Measurements from ENCODE around the gene ARHGAP45. TPM values are rescaled to one million over a fixed set of nuclear protein-coding genes. Genes with fewer than 3 reads are reported as not detected.

ARHGAP45 gene
- total and polyA plus RNA-seq, 2 experiments from 2014 or later: 24.7 to 71.8 TPM

DNA sequence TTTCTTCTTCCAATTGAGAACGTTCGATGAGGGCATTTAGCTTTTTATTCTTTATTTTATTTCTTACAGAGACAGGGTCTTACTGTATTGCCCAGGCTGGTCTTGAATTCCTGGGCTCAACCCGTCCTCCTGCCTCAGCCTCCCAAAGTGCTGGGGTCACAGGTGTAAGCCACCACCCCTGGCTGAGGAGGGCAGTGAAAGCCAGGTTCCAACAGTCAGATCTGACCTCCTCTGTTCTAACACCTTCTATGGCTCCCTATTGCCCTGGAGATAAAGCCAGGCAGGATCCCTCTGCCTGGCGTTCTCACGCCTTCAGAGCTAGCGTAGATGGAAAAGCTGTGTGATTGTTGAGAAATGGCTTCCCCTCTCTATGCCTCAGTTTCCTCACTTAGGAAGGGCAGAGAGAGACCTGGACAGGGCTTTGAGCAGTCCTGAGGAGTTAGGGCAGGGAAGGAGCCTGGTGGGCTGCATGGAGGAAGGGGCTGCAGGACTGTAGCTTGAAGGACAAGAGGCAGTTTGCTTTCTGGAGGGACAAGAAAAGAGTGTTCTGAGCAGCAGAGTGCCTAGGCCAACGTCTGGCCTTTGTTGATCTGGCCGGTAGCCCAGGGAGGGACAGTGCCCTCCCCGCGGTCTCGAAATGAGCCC lies 5.5 kb downstream of the ARHGAP45 start:
- peak overlapping the region; percentile 82 for H3K4me3 Mint-ChIP-seq
- H3K9me3 Mint-ChIP-seq: no peaks in the 10 kb centered on the region
- H3F3A ChIP-seq (replicated peaks; ENCODE audit: low read depth): peaks cover 16% of the 10 kb centered on the region
- peaks cover 15% of the 10 kb centered on the region for H3K27me3 Mint-ChIP-seq (ENCODE audit: insufficient read depth, low read depth, poor library complexity)
- H3K4me1 ChIP-seq (ENCODE audit: insufficient read depth): no peaks in the 10 kb centered on the region; the same call in 1 of the 2 replicates
- ATAC-seq (no peak), DNase-seq (ENCODE audit: low spot score) (no peak)
- 0 out of 2 replicates have a peak, but pooled peaks cover 4% of the 10 kb centered on the region for H3K79me2 ChIP-seq (replicated peaks; ENCODE audit: insufficient read depth)
- H3K27ac ChIP-seq (ENCODE audit: low read depth): no peak overlapping the region
- H3K27ac Mint-ChIP-seq: no peak overlapping the region
- 0 out of 2 replicates have a peak, but pooled peaks cover 5% of the 10 kb centered on the region for H3K27me3 ChIP-seq (ENCODE audit: insufficient read depth)
- no peak overlapping the region for H3K4me2 ChIP-seq
- H3K36me3 Mint-ChIP-seq (ENCODE audit: low read depth): peaks cover 22% of the 10 kb centered on the region
- 0 out of 2 replicates have a peak, but pooled peaks cover 3% of the 10 kb centered on the region for H4K20me1 ChIP-seq (replicated peaks; ENCODE audit: insufficient read depth)
- peaks cover 11% of the 10 kb centered on the region; the same call in 2 of the 3 replicates for H3K4me1 Mint-ChIP-seq
- no peaks in the 10 kb centered on the region for H3K9me2 ChIP-seq (ENCODE audit: insufficient read depth)
- H3K4me3 ChIP-seq: peak overlapping the region; percentile 63; the same call in 1 of the 2 replicates
- no peak overlapping the region for H2AFZ ChIP-seq
- peaks cover 4% of the 10 kb centered on the region; the same call in 1 of the 2 replicates for H3K36me3 ChIP-seq (ENCODE audit: insufficient read depth)
- TF ChIP-seq POLR2AphosphoS5 (IDR thresholded peaks at IDR 0.05; ENCODE audit: low read depth) (no peak), ZNF331 (CRISPR knock-in tag; IDR thresholded peaks at IDR 0.05; ENCODE audit: low read depth) (no peak)
- TF ChIP-seq, protein P1, sequence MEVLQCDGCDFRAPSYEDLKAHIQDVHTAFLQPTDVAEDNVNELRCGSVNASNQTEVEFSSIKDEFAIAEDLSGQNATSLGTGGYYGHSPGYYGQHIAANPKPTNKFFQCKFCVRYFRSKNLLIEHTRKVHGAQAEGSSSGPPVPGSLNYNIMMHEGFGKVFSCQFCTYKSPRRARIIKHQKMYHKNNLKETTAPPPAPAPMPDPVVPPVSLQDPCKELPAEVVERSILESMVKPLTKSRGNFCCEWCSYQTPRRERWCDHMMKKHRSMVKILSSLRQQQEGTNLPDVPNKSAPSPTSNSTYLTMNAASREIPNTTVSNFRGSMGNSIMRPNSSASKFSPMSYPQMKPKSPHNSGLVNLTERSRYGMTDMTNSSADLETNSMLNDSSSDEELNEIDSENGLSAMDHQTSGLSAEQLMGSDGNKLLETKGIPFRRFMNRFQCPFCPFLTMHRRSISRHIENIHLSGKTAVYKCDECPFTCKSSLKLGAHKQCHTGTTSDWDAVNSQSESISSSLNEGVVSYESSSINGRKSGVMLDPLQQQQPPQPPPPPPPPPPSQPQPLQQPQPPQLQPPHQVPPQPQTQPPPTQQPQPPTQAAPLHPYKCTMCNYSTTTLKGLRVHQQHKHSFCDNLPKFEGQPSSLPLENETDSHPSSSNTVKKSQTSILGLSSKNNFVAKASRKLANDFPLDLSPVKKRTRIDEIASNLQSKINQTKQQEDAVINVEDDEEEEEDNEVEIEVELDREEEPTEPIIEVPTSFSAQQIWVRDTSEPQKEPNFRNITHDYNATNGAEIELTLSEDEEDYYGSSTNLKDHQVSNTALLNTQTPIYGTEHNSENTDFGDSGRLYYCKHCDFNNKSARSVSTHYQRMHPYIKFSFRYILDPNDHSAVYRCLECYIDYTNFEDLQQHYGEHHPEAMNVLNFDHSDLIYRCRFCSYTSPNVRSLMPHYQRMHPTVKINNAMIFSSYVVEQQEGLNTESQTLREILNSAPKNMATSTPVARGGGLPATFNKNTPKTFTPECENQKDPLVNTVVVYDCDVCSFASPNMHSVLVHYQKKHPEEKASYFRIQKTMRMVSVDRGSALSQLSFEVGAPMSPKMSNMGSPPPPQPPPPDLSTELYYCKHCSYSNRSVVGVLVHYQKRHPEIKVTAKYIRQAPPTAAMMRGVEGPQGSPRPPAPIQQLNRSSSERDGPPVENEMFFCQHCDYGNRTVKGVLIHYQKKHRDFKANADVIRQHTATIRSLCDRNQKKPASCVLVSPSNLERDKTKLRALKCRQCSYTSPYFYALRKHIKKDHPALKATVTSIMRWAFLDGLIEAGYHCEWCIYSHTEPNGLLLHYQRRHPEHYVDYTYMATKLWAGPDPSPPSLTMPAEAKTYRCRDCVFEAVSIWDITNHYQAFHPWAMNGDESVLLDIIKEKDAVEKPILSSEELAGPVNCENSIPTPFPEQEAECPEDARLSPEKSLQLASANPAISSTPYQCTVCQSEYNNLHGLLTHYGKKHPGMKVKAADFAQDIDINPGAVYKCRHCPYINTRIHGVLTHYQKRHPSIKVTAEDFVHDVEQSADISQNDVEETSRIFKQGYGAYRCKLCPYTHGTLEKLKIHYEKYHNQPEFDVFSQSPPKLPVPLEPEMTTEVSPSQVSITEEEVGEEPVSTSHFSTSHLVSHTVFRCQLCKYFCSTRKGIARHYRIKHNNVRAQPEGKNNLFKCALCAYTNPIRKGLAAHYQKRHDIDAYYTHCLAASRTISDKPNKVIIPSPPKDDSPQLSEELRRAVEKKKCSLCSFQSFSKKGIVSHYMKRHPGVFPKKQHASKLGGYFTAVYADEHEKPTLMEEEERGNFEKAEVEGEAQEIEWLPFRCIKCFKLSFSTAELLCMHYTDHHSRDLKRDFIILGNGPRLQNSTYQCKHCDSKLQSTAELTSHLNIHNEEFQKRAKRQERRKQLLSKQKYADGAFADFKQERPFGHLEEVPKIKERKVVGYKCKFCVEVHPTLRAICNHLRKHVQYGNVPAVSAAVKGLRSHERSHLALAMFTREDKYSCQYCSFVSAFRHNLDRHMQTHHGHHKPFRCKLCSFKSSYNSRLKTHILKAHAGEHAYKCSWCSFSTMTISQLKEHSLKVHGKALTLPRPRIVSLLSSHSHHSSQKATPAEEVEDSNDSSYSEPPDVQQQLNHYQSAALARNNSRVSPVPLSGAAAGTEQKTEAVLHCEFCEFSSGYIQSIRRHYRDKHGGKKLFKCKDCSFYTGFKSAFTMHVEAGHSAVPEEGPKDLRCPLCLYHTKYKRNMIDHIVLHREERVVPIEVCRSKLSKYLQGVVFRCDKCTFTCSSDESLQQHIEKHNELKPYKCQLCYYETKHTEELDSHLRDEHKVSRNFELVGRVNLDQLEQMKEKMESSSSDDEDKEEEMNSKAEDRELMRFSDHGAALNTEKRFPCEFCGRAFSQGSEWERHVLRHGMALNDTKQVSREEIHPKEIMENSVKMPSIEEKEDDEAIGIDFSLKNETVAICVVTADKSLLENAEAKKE (CRISPR knock-in tag; IDR thresholded peaks at IDR 0.05): no peak
